T-helper 9 cell (primary cell): ENCODE data around the gene SLC38A9.

Experiments
- DNase-seq: peaks from one replicate; pipeline ENCODE4 v3.0.0-alpha.2; 2020

SLC38A9 gene

DNA sequence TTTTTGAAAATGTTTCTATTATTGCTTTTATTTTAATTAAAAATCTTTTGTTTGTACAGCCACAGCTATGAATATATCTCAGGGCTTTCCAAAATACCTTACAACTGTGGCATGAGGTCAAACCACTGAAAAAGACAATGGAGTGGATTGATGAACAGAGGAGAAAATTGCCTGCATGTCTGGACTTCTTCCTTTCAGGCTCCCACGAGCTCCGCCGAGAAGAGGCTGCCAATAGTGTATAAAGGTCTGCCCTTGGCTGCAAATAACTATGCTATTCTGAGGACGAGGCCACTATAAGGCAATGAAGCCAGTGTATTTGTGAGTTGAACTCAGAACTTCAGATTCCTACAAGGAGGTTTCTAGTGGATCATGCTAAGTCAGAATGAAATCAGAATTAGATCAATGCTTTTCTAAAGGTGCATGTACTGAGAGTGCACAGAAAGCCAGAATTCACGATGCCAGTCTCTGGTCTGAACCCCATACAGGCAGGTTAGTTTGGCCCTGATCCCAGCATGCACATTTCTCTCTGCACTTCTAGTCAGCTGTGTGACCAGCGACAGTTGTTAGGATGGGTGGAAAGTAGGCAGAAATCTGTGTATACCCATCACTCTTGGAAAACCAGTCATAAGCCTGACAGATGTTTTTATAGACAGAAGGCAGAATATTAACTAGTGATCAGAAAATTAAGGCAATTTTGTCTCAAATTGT lies 134.6 kb downstream of the SLC38A9 start:
- DNase-seq = no peak

DNA sequence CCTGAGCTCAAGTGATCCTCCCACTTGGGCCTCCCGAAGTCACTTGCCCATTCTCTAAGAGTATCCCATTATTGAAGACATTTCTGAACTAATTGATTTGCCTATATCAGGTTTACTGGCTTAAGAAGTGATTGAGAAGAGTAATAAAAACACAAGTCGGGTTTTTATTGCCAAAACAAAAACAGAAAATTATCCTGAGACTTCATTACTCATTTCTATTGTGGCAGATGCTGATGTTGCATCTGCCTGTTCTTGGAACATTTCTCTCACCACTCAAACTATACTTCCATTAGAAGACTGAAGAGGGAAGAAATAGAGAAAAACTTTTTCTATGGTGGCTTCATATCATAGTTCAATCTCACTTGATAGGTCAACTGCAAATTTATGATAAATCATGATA lies 135.5 kb downstream of the SLC38A9 start:
- no peak for DNase-seq
